ENCODE data around the gene DUSP10. TPM values are rescaled to one million over a fixed set of nuclear protein-coding genes. Genes with fewer than 3 reads are reported as not detected.

The DUSP10 gene
- total RNA-seq, 1 donor from 2014 or later: 5.7 TPM

GRCh38 chr1:221739018-221739676 is 2.7 kb downstream of the DUSP10 start:
- no peak overlapping the region for H3K4me3 ChIP-seq
- H3K27ac ChIP-seq: no peak overlapping the region
- no peaks in the 10 kb centered on the region for H3K36me3 ChIP-seq
- no peaks in the 10 kb centered on the region for H3K27me3 ChIP-seq
- no peaks in the 10 kb centered on the region for H3K4me1 ChIP-seq
- DNase-seq (ENCODE audit: low spot score in 2 of 2): no peak
- H3K9me3 ChIP-seq: no peaks in the 10 kb centered on the region
- TF ChIP-seq CTCF (IDR thresholded peaks at IDR 0.05): no peak
- intact Hi-C loops (cut with DNase I): no loop called here

- no peak for DNase-seq (ENCODE audit: low spot score in 2 of 2)
- no peaks in the 10 kb centered on the region for H3K4me1 ChIP-seq
- no peak for TF ChIP-seq CTCF (IDR thresholded peaks at IDR 0.05)
- H3K9me3 ChIP-seq: no peaks in the 10 kb centered on the region
- intact Hi-C loops (cut with DNase I): no loop called here
- no peaks in the 10 kb centered on the region for H3K36me3 ChIP-seq
- no peak overlapping the region for H3K27ac ChIP-seq
- no peaks in the 10 kb centered on the region for H3K27me3 ChIP-seq
- no peak overlapping the region for H3K4me3 ChIP-seq
Observed at GRCh38 chr1:221736714-221737113, 5.2 kb downstream of the DUSP10 start.

GRCh38 chr1:221735999-221736398 is 5.9 kb downstream of the DUSP10 start:
- H3K4me1 ChIP-seq: no peaks in the 10 kb centered on the region
- intact Hi-C loops (cut with DNase I): no loop called here

GRCh38 chr1:221734187-221734586 is 7.7 kb downstream of the DUSP10 start:
- DNase-seq (ENCODE audit: low spot score in 2 of 2): no peak
- Histone ChIP-seq H3K27ac (no peak overlapping the region), H3K4me1 (no peaks in the 10 kb centered on the region), H3K4me3 (no peak overlapping the region), H3K27me3 (no peaks in the 10 kb centered on the region), H3K36me3 (no peaks in the 10 kb centered on the region), H3K9me3 (no peaks in the 10 kb centered on the region)
- TF ChIP-seq CTCF (IDR thresholded peaks at IDR 0.05): no peak
- intact Hi-C loops (cut with DNase I): no loop called here

More at GRCh38 chr1:221735999-221736398, 5.9 kb downstream of the DUSP10 start:
- Histone ChIP-seq H3K4me3 (no peak overlapping the region), H3K9me3 (no peaks in the 10 kb centered on the region), H3K27me3 (no peaks in the 10 kb centered on the region), H3K27ac (no peak overlapping the region), H3K36me3 (no peaks in the 10 kb centered on the region)
- TF ChIP-seq CTCF (IDR thresholded peaks at IDR 0.05): no peak
- no peak for DNase-seq (ENCODE audit: low spot score in 2 of 2)

- H3K27ac ChIP-seq: no peak overlapping the region
- no peak for TF ChIP-seq CTCF (IDR thresholded peaks at IDR 0.05)
- no peaks in the 10 kb centered on the region for H3K27me3 ChIP-seq
- H3K36me3 ChIP-seq: no peaks in the 10 kb centered on the region
- no peak for DNase-seq (ENCODE audit: low spot score in 2 of 2)
- H3K4me3 ChIP-seq: no peak overlapping the region
- intact Hi-C loops (cut with DNase I): no loop called here
- H3K9me3 ChIP-seq: no peaks in the 10 kb centered on the region
- H3K4me1 ChIP-seq: peaks cover 0 to 3% of the 10 kb centered on the region in 2 donors
Observed at GRCh38 chr1:221732052-221732451, 9.8 kb downstream of the DUSP10 start.

Data from ascending aorta (tissue), 2 donors.